AG04449 (cell line): Measurements from ENCODE around the gene CALCOCO2.

ENCODE experiments used
- CTCF ChIA-PET: fragments of 350-600 bp; formaldehyde crosslinking; extraction: SDS; loops from one replicate; lab custom pipeline; 2021; ENCODE audit warnings: antibody characterized with exemption; lab: Yijun Ruan, JAX
- POLR2A ChIA-PET: fragments of 400-600, 350-600 bp; formaldehyde crosslinking; extraction: SDS; loops from one replicate; lab custom pipeline; 2020; ENCODE audit warnings: antibody characterized with exemption, inconsistent platforms; lab: Yijun Ruan, JAX
- DNase-seq: peaks from one replicate; pipeline ENCODE4 v3.0.0-alpha.2; 2010; ENCODE audit warnings: low read depth, low spot score
- H3K4me3 ChIP-seq: 2 replicates; pipeline ENCODE4 v1.5.1; 2011; ENCODE audit warnings: low read depth, mild to moderate bottlenecking, control low read depth, low read length
- TF ChIP-seq, protein P1 (sequence below): IDR thresholded peaks from one replicate; pipeline ENCODE4 v1.5.1; 2011; ENCODE audit warnings: mild to moderate bottlenecking, moderate library complexity, low read length, control low read depth, inconsistent platforms; ENCODE audit not compliant: insufficient read depth; ENCODE audit errors: missing control alignments

CALCOCO2 gene

DNA sequence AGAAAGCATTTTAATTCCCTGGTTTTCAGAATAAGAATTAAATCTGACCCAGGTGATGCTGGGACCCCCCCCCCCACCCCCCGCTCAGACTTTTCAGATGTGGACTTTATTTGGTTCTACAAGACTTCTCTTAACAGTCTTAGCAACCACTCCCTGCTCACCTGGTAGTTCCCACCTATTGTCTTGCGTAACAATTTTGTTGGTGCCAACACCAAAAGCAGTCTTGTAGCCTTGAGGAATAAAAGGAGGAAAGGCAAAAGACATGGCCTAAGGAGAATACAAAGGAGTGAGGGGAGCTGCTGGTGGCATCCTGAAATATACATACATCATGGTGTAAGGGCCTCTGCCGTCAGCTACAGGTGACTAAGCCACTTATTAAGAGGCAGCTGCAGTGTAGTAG, 18.8 kb upstream of the CALCOCO2 start:
- DNase-seq = no peak
- POLR2A ChIA-PET = no interaction called here
- CTCF ChIA-PET = interaction anchor here (0.8 to 27.6 kb wide), 14 partner anchors 9 to 221 kb away, joined by 3 to 797 read pairs (median 5); partner anchors contain the start of genes CALCOCO2 and PRAC2
- no peak overlapping the region for H3K4me3 ChIP-seq
- TF ChIP-seq, protein P1, sequence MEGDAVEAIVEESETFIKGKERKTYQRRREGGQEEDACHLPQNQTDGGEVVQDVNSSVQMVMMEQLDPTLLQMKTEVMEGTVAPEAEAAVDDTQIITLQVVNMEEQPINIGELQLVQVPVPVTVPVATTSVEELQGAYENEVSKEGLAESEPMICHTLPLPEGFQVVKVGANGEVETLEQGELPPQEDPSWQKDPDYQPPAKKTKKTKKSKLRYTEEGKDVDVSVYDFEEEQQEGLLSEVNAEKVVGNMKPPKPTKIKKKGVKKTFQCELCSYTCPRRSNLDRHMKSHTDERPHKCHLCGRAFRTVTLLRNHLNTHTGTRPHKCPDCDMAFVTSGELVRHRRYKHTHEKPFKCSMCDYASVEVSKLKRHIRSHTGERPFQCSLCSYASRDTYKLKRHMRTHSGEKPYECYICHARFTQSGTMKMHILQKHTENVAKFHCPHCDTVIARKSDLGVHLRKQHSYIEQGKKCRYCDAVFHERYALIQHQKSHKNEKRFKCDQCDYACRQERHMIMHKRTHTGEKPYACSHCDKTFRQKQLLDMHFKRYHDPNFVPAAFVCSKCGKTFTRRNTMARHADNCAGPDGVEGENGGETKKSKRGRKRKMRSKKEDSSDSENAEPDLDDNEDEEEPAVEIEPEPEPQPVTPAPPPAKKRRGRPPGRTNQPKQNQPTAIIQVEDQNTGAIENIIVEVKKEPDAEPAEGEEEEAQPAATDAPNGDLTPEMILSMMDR = no peak

DNA sequence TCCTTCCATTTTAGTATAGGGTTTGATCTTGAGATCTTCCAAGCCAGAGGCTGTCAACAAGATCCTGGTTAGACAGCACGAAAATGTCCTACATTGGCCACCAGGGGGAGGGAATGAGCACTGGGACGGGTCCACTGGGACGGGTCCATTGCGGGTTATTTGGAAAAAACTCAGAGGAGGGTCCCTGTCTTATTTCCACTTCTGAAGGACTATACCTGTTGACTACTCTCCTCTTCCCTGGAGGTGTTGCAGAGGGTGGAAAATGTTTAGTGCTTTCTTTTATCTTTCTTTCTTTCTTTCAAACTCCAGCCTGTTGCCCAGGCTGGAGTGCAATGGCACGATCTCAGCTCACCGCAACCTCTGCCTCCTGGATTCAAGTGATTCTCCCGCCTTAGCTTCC, 16.3 kb upstream of the CALCOCO2 start:
- POLR2A ChIA-PET = no interaction called here
- H3K4me3 ChIP-seq = no peak overlapping the region
- DNase-seq = no peak
- TF ChIP-seq, protein P1 = peak; percentile 75
- CTCF ChIA-PET = interaction anchor here (0.8 to 27.6 kb wide), 16 partner anchors 8 to 612 kb away, joined by 3 to 797 read pairs (median 6); partner anchors contain the start of gene CALCOCO2

DNA sequence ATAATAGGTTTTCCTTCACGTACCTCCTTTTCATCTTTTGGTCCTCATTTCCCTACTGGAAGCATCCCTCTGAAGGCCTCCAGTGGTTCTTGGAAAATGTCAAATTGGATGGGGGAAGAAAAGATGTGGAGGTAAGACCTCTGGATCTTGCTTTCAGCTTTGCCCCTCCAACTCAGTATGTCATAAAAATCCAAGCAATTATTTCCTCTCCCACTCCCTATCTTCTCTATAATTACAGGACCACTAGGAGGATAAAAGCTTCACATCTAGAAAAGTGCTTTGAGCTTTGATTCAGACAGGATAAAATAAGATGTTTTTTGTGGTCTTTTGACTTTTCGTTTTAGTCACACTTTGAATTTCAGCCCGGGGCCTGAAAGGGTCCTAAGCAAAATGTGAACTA, 15.5 kb upstream of the CALCOCO2 start:
- ChIA-PET POLR2A (no interaction called here), CTCF (interaction anchor here (1.1 to 27.6 kb wide), 21 partner anchors 7 to 413 kb away, joined by 3 to 797 read pairs (median 6); partner anchors contain the start of gene CALCOCO2)
- TF ChIP-seq, protein P1 = no peak
- DNase-seq = no peak
- no peak overlapping the region for H3K4me3 ChIP-seq

DNA sequence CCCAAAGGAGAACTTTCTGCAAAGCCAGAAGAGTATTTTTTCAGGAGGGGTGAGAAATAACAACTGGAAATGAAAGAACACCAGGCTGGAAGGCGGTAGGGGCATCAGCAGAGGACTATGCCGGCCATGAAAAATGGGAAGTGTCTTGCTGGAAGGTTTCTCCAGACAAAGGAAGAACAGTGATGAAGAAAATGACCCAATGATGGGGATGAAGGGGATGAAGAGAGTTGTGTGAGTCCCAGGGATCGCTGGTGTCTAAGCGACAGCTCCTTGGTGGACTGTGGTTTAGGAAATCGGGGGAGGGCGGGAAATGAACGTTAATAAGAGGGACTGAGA, 14.4 kb upstream of the CALCOCO2 start:
- ChIA-PET POLR2A (no interaction called here), CTCF (interaction anchor here (0.8 to 27.6 kb wide), 18 partner anchors 8 to 411 kb away, joined by 3 to 797 read pairs (median 6); partner anchors contain the start of gene CALCOCO2)
- H3K4me3 ChIP-seq = no peak overlapping the region
- TF ChIP-seq, protein P1 = no peak
- no peak for DNase-seq

DNA sequence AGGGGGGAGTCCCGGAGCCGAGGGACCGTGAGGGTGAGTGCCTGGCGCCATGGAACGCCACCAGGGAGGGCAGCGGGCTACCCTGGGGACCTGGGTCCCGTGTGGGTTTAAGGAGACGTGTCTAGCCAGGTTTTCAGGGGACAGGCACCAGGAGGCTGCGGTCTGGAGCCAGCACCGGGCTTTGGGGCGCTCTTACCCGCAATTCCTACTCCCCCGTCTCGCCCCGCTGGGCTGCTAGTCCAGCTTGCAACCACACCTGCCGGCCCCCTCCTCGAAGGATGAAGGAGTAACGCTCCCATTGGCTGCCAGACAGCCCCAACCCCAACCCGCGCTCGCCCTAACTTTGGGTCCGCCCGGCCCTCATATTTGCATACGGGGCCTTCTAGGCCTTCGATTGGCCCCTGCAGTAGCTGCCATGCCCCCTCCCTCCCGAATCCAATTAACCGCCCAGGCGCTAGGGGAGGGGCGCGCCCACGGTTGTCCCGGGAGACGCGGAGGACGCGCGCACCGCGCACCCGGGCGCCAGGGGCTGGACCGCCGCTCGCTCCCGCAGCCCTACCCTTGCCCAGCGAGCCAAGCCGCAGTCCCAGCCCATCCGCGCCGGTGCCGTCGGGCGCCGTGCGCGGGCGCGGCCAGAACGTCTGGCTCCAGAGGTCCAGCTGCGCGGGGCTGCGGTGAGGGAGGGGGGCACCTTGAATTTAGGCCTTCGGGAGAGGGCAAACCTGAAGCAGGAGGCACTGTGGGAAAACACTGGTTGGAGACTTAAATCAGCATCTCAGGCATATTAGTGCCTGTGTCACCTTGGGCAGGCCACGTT, 13.9 kb upstream of the CALCOCO2 start, which contains the start of gene TTLL6:
TTLL6 (minus strand) TSS at position 456 of the 817 bp plus-strand sequence; CDS start at position 299, 157 bp downstream.
- CTCF ChIA-PET = interaction anchor here (0.9 to 27.6 kb wide), 10 partner anchors 11 to 215 kb away, joined by 3 to 797 read pairs (median 6); partner anchors contain the start of gene CALCOCO2
- TF ChIP-seq, protein P1 = no peak
- peak within 1 kb of the TSS; percentile 45 for H3K4me3 ChIP-seq
- no peak for DNase-seq
- POLR2A ChIA-PET = no interaction called here

DNA sequence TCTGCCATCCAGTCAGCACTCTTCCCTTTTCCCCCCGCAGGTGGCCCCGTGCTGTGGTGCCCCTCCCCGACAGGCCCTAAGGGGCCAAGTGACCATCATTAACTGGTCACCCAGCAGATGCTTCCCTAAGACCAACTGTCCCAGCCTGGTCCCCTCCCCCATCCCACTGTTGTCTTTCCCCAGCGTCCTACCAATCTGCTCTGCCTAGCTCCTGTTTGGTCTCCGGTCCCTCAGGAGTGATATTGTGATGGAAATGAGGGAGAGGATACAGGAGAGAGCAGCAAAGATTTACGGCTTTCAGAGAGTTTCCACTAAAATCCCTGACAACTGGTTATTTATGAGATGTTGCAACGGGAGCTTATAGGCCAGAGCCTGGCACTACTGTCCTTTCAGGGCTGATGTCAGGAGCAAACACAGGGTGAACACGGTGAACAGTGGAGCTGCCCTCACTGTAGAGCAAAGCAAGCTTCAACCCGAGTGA, 12.4 kb upstream of the CALCOCO2 start:
- CTCF ChIA-PET = interaction anchor here (0.9 to 27.6 kb wide), 6 partner anchors 10 to 139 kb away, joined by 3 to 797 read pairs (median 12); no protein-coding TSS in a partner anchor
- no peak overlapping the region for H3K4me3 ChIP-seq
- POLR2A ChIA-PET = no interaction called here
- DNase-seq = no peak
- TF ChIP-seq, protein P1 = no peak
